Endometrial microvascular endothelial cells (primary cell): ENCODE data around the gene STRADB. TPM values are rescaled to one million over a fixed set of nuclear protein-coding genes. Genes with fewer than 3 reads are reported as not detected.
"Not testable (repeated sequence)": the region's sequence is repeated elsewhere in the genome, so short reads cannot be mapped to it uniquely, and the experiment has no call there.

Experiments
- in situ Hi-C: cut with HindIII; loops from 2 replicates; pipeline ENCODE4 v1.10.0; 2017; ENCODE audit warnings: low sequenced_read_pairs, low pct_unique_long_range_greater_than_20kb; ENCODE audit errors: inconsistent ontology term
- total RNA-seq: library from RNA; depleted of rRNA; stranded (reverse); fragments of >200 nt; gene quantifications from one replicate; pipeline ENCODE4 v1.2.3, GENCODE V29; 2015; ENCODE audit errors: inconsistent ontology term

STRADB gene
- total RNA-seq, 1 donor from 2014 or later = 42.8 TPM

DNA sequence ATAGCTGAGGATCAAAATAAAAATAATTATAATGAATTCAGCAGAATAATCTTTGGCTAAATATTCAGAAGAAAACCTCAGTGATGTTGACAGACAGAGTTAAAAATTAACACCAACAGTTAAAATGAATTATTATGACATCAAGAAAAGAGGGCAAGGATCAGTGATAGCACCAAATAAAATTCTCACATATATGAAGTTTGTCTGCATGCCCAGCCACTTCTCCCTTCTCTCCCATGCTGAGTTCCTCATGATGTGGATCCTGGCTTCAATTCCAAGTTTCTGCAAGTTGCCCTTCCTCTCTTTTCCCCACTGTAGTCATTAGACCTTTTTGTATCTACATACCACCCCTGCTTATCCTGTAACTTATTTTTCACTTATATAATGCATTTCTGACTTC is 6.8 kb downstream of the STRADB start:
- in situ Hi-C loops = no loop called here

- in situ Hi-C loops = no loop called here
Observed at GRCh38 chr2:201460532-201460931, 9.0 kb downstream of the STRADB start.

DNA sequence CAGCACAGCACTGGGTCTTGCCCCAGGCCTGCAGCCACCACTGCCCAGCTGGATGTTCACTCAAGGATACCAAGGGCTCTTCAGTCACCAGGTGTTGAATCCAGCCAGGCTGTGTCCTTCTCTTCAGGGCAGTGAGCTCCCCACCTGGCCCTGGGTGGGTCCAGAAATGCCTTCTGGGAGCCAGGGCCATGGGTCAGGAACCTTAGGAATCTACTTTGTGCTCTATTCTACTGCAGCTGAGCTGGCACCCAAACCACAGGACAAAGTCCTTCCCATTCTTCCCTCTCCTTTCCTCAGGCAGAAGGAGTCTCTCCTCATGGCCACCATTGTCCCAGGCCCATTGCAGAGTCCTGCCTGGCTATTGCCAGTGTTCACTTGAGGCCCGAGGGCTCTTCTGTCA is 13.0 kb downstream of the STRADB start:
- in situ Hi-C loops = no loop called here

DNA sequence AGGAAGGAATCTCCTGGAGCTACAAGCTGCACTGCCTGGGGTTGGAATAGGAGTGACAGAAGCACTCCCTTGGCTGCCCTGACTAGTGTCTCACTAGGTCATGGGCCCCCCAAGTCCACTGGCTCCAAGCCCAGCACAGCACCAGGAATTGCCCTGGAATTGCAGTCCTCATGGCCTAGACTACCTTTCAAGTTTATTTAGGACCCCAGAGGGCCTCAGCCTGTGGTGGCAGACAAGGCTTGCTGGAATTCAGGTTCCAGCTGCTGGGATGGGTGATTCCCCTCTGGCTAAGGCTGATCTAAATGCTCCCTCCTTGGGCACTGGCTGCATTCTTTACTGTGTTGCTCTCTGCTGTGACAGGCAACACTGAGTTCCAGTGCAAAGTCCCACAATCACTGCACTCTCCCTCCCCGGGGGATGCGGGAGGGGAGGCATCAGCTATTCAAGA is 14.0 kb downstream of the STRADB start:
- in situ Hi-C loops = no loop called here

- in situ Hi-C loops = no loop called here
Observed at GRCh38 chr2:201466050-201466675, 14.6 kb downstream of the STRADB start.

DNA sequence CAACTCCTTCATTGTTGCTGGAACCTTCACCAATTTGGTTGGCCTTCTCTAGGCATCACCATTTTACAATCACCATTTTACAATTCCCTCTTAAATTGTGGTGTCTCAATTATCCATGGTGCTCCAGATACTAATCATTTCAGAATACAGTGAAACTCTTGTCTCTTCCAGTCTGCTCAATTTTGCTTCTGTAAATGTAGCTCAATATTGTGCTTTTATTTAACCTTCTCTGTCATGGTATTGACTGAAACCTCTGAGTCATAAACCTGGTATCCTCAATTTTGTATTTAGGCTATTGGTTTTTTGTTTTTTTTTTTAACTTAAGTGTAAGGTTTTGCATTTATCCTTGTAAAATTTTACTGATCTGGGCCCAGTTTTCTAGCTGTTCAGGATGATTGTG is 16.1 kb downstream of the STRADB start:
- in situ Hi-C loops = no loop called here

- in situ Hi-C loops = no loop called here
Observed at GRCh38 chr2:201470821-201471731, 19.5 kb downstream of the STRADB start.

DNA sequence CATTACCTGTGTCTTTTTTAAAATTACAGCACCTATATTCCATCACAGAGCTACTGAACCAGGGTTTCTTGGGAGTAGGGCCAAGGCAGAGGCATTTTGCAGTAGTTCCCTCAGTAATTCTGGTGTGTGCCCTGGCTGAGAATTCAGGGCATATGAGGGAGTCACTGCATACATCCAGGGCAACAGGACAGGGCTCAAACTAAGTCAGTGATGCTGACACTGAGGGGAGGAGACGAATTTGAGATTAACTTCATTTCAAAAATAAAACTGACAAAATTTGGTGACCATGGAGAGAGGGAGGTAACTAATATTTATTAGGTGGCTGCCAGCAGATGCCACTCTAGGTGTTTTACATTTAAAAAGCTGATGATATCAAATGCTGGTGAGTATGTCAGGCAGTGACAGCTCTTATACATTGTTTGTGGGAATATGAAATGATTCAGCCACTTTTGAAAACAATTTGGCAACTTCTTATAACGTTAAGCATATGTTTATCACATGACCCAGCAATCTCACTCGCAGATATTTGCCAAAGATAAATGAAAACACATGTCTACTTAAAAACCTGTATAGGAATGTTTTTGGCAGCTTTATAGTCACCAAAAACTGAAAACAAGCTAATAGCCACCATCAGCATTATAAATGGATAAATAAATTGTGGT is 20.3 kb downstream of the STRADB start:
- in situ Hi-C loops = no loop called here

DNA sequence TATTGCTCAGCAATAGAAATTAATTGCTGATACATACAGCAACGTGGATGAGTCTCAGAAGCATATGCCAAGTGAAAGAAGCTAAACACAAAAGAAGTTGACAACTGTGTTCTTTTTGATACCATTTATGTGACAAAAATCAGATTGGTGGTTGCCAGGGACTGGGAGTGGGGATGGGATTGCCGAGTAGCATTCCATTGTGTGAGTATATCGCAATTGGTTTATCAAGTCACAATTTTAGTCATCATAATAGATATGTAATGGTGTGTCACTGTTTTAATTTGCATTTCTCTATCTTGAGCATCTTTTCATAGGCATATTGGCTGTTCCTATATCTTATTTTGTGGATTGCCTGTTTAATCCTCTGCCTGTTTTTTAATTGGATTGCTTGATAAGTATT is 20.9 kb downstream of the STRADB start:
- in situ Hi-C loops = no loop called here

DNA sequence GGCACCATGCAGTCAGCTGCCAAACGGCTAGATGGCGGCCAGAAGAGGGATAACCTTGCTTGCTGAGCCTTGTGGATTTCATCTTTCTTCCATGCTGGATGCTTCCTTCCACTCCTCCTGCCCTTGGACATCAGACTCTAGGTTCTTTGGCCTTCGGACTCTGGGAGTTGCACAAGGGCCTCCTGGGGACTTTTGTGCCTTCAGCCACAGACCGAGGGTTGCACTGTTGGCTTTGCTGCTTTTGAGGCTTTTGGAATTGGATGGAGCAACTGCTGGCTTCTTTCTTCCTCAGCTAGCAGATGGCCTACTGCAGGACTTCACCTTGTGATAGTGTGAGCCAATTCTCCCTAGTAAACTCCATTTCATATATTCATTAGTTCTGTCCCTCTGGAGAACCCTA is 31.0 kb downstream of the STRADB start:
- in situ Hi-C loops = no loop called here

- in situ Hi-C loops = no loop called here
Observed at GRCh38 chr2:201483342-201483741, 31.8 kb downstream of the STRADB start.

- in situ Hi-C loops = not testable (repeated sequence)
Observed at GRCh38 chr2:201483758-201484157, 32.2 kb downstream of the STRADB start.

GRCh38 chr2:201484805-201485204 is 33.3 kb downstream of the STRADB start:
- in situ Hi-C loops = no loop called here

- in situ Hi-C loops = no loop called here
Observed at GRCh38 chr2:201490291-201490690, 38.8 kb downstream of the STRADB start.

- in situ Hi-C loops = no loop called here
Observed at GRCh38 chr2:201496785-201497184, 45.2 kb downstream of the STRADB start.

- in situ Hi-C loops = no loop called here
Observed at GRCh38 chr2:201500534-201500933, 49.0 kb downstream of the STRADB start.

DNA sequence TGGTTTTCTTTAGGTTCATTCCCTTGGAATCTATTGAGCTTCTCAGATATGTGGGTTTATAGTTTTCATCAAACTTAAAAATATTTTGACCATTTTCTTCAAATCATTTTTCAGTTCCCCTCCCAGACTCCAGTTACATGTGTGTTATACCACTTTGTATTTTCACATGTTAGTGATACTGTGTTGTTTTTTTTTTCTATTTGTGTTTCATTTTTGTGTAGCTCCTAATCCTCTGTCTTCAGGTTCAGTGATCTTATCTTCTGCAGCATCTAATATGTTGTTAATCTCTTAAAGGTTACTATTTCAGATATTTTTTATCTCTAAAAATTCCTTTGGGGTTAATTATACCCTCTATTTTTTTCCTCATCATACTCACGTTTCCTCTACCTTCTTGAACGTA is 51.2 kb downstream of the STRADB start:
- in situ Hi-C loops = no loop called here

GRCh38 chr2:201507725-201508124 is 56.2 kb downstream of the STRADB start:
- in situ Hi-C loops = no loop called here

DNA sequence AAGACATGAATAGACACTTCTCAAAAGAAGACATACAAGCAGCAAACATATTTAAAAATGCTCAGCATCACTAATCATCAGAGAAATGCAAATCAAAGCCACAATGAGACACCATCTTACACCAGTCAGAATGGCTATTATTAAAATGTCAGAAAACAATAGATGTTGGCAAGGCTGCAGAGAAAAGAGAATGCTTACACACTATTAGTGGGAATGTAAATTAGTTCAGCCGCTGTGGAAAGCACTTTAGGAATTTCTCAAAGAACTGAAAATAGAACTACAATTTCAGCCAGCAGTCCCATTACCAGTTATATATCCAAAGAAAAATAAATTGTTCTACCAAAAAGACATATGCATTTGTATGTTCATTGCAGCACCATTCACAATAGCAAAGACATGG is 61.7 kb downstream of the STRADB start:
- in situ Hi-C loops = no loop called here
